OCI-LY3 (cell line): ENCODE data around the gene SEMA3C.

ENCODE experiments used
- H2AFZ ChIP-seq: fragments of 200-600, 300-600 bp; shearing (Covaris generic); 2 replicates; pipeline ENCODE4 v1.6.0; 2014; ENCODE audit warnings: antibody characterized with exemption, low read depth, low read length
- H3K27ac ChIP-seq: fragments of 200-600, 300-600 bp; sonication (generic); 2 replicates; pipeline ENCODE4 v1.5.1; 2014; ENCODE audit warnings: mild to moderate bottlenecking, low read length, moderate library complexity, mixed read lengths
- H3K27me3 ChIP-seq: fragments of 200-600, 300-600 bp; sonication (generic); 2 replicates; pipeline ENCODE4 v1.6.1; 2014; ENCODE audit warnings: low read depth, low read length, mixed read lengths
- H3K36me3 ChIP-seq: fragments of 200-600, 300-600 bp; sonication (generic); replicated peaks from 2 replicates; pipeline ENCODE3; 2014; ENCODE audit warnings: low read depth, low read length, mixed read lengths
- H3K4me1 ChIP-seq: fragments of 300-600, 200-600 bp; sonication (generic); 2 replicates; pipeline ENCODE4 v1.6.1; 2014; ENCODE audit warnings: low read length, mixed read lengths
- H3K4me2 ChIP-seq: fragments of 200-600, 300-600 bp; sonication (generic); 2 replicates; pipeline ENCODE4 v1.6.1; 2014; ENCODE audit warnings: low read length, mixed read lengths
- H3K4me3 ChIP-seq: fragments of 300-600, 200-600 bp; sonication (generic); 2 replicates; pipeline ENCODE4 v1.5.1; 2014; ENCODE audit warnings: antibody characterized with exemption, mild to moderate bottlenecking, low read length, moderate library complexity
- H3K79me2 ChIP-seq: fragments of 300-600, 200-600 bp; shearing (Covaris generic); 2 replicates; pipeline ENCODE4 v1.6.1; 2014; ENCODE audit warnings: mild to moderate bottlenecking, low read length, mixed read lengths
- H3K9ac ChIP-seq: fragments of 300-600, 200-600 bp; shearing (Covaris generic); 2 replicates; pipeline ENCODE4 v1.6.0; 2014; ENCODE audit warnings: mild to moderate bottlenecking, low read length, moderate library complexity
- H3K9me3 ChIP-seq: fragments of 200-600, 300-600 bp; shearing (Covaris generic); 2 replicates; pipeline ENCODE4 v1.6.1; 2014; ENCODE audit warnings: low read length, mixed read lengths; ENCODE audit not compliant: insufficient read depth
- H4K20me1 ChIP-seq: fragments of 200-600, 300-600 bp; sonication (generic); 2 replicates; pipeline ENCODE4 v1.6.1; 2016; ENCODE audit warnings: low read length, mixed read lengths; ENCODE audit not compliant: insufficient read depth
- EZH2phosphoT487 ChIP-seq: fragments of 200-600 bp; shearing (Covaris generic); IDR thresholded peaks from 2 replicates; pipeline ENCODE4 v1.6.1; 2018; ENCODE audit warnings: antibody characterized with exemption, mixed run types, low read depth
- TF ChIP-seq, protein P1 (sequence below): fragments of 200-600, 300-600 bp; sonication (generic); IDR thresholded peaks from 2 replicates; pipeline ENCODE4 v1.5.1; 2014; ENCODE audit warnings: antibody characterized with exemption, low read length, low read depth

The SEMA3C gene

DNA sequence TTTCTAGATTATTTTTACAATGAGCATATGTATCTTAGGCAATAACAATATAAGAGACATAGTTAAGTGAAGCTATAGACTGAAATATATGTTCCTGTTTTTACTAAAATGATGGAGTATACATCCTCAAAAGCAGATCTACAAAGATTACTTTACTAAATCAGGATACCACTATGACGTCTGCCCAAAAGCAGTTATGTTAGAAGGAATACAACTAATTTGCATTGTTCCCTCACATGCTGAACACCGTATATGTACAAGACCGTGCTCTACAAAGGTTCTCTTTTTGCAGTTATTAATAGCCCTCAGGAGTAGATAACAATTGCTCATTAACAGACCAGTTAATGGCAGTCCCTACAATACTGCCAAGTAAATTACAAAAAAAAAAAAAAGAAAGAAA, 143.0 kb downstream of the SEMA3C start:
- Histone ChIP-seq H3K27me3 (no peaks in the 10 kb centered on the region), H4K20me1 (no peaks in the 10 kb centered on the region), H3K36me3 (no peaks in the 10 kb centered on the region), H3K4me2 (peak overlapping the region; percentile 16; the same call in 1 of the 2 replicates), H3K79me2 (no peaks in the 10 kb centered on the region), H3K4me1 (peaks cover 16% of the 10 kb centered on the region), H3K27ac (no peak overlapping the region), H3K4me3 (no peak overlapping the region), H2AFZ (no peak overlapping the region), H3K9me3 (no peaks in the 10 kb centered on the region), H3K9ac (no peak overlapping the region)
- no peak for TF ChIP-seq EZH2phosphoT487
- TF ChIP-seq, protein P1, sequence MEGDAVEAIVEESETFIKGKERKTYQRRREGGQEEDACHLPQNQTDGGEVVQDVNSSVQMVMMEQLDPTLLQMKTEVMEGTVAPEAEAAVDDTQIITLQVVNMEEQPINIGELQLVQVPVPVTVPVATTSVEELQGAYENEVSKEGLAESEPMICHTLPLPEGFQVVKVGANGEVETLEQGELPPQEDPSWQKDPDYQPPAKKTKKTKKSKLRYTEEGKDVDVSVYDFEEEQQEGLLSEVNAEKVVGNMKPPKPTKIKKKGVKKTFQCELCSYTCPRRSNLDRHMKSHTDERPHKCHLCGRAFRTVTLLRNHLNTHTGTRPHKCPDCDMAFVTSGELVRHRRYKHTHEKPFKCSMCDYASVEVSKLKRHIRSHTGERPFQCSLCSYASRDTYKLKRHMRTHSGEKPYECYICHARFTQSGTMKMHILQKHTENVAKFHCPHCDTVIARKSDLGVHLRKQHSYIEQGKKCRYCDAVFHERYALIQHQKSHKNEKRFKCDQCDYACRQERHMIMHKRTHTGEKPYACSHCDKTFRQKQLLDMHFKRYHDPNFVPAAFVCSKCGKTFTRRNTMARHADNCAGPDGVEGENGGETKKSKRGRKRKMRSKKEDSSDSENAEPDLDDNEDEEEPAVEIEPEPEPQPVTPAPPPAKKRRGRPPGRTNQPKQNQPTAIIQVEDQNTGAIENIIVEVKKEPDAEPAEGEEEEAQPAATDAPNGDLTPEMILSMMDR: no peak

DNA sequence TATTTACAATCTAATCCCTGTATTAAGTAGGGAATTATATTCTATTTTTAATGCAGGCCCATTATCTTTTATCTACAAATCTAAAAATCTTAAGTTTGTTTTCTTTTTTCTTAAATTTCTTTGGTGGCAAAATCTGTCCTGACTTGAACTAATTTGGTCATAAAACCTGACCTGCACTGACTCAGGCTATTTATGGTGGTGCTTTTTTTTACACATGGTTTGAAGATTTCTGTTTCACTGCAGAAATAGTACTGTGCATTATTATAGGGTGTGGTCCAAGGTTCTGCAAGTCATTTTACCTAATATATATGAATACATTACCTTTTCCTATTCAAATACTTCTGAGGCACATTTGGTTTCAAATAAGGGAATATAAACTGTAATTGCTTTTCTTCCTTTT, 143.4 kb downstream of the SEMA3C start:
- Histone ChIP-seq H2AFZ (no peak overlapping the region), H3K27me3 (no peaks in the 10 kb centered on the region), H3K4me1 (peaks cover 20% of the 10 kb centered on the region), H4K20me1 (no peaks in the 10 kb centered on the region), H3K9ac (no peak overlapping the region), H3K36me3 (no peaks in the 10 kb centered on the region), H3K9me3 (no peaks in the 10 kb centered on the region), H3K4me2 (no peak overlapping the region), H3K4me3 (no peak overlapping the region), H3K79me2 (no peaks in the 10 kb centered on the region), H3K27ac (no peak overlapping the region)
- TF ChIP-seq, protein P1: no peak
- TF ChIP-seq EZH2phosphoT487: no peak

DNA sequence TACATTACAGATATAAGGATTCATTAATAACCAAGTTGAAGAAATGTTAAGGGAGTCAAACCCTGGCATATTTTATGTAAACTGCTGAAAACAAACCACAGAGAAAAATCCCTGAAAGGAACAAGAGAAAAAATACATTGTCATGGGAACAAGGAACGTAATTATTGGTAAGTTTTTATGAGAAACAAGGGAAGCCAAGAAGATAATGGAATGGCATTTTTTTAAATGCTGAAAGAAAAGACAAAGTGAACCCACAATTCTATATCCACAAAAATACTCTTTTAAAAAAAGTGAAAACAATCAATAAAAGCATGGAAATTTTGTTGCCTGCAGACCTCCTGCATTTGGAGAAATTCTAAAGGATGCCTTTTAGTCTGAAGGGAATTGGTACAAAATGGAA, 144.0 kb downstream of the SEMA3C start:
- H3K9me3 ChIP-seq: no peaks in the 10 kb centered on the region
- no peaks in the 10 kb centered on the region for H3K79me2 ChIP-seq
- H3K4me3 ChIP-seq: no peak overlapping the region
- H3K4me1 ChIP-seq: peaks cover 23% of the 10 kb centered on the region
- H3K4me2 ChIP-seq: no peak overlapping the region
- TF ChIP-seq, protein P1: no peak
- no peak for TF ChIP-seq EZH2phosphoT487
- no peak overlapping the region for H2AFZ ChIP-seq
- no peaks in the 10 kb centered on the region for H3K27me3 ChIP-seq
- no peaks in the 10 kb centered on the region for H3K36me3 ChIP-seq
- no peak overlapping the region for H3K9ac ChIP-seq
- H4K20me1 ChIP-seq: no peaks in the 10 kb centered on the region
- H3K27ac ChIP-seq: no peak overlapping the region

DNA sequence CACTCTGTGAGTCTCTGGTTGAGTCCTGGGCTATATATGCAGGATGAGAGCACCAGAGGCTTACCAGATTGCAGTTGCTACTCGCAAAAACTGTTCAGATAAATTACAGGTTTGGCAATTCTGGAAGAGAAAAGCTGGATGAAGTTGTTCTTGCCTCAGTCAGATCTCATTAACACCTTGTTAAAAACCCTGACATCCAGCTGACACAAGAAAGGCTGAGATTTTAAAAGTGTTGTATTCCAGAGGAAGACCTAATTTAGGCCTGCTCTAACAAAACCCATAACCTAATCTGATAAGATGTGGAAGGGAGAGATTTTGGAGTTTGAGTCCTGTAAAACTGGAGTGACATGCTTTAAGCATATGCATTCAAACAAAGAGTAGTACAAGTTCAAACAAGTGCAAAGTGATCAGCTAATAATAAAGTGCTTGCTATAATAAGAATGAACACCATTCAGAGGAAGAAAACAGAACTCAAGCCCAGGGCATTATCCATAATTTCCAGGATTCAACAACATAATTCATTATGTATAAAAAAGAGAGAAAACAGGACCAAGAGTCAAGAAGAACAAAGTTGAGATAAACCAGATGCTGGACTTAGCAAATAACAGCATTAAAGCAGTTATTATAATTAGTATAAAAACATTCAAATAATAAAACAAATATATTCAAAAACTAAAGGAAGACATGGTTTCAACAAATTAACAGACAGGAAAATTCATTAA, 144.9 kb downstream of the SEMA3C start:
- Histone ChIP-seq H3K9ac (no peak overlapping the region), H3K4me2 (no peak overlapping the region), H4K20me1 (no peaks in the 10 kb centered on the region), H2AFZ (no peak overlapping the region), H3K27me3 (no peaks in the 10 kb centered on the region), H3K79me2 (no peaks in the 10 kb centered on the region), H3K9me3 (no peaks in the 10 kb centered on the region), H3K4me3 (no peak overlapping the region), H3K36me3 (no peaks in the 10 kb centered on the region), H3K27ac (no peak overlapping the region), H3K4me1 (peaks cover 23% of the 10 kb centered on the region)
- TF ChIP-seq EZH2phosphoT487: no peak
- TF ChIP-seq, protein P1: no peak
